Esophagus (tissue), 2 donors: ENCODE data around the gene HS6ST2. TPM values are rescaled to one million over a fixed set of nuclear protein-coding genes. Genes with fewer than 3 reads are reported as not detected.

Source experiments
- H3K27ac ChIP-seq, 2 donors: one replicate each; pipeline ENCODE4 v1.5.1; 2013; ENCODE audit warnings: low read depth in 2 of 2, mild to moderate bottlenecking in 2 of 2, inconsistent platforms in 1 of 2, low read length in 1 of 2, moderate library complexity in 1 of 2
- H3K27me3 ChIP-seq, 2 donors: one replicate each; pipeline ENCODE4 v1.6.1; 2013; ENCODE audit warnings: low read length in 2 of 2, control low read depth in 1 of 2, mild to moderate bottlenecking in 1 of 2; ENCODE audit not compliant: insufficient read depth in 2 of 2, control insufficient read depth in 1 of 2
- H3K36me3 ChIP-seq, 2 donors: one replicate each; pipeline ENCODE4 v1.6.1; 2013; ENCODE audit warnings: low read length in 1 of 2; ENCODE audit not compliant: control insufficient read depth in 2 of 2, insufficient read depth in 2 of 2
- H3K4me1 ChIP-seq, 2 donors: one replicate each; pipeline ENCODE4 v1.6.1; 2013; ENCODE audit warnings: low read length in 1 of 2; ENCODE audit not compliant: control insufficient read depth in 2 of 2, insufficient read depth in 2 of 2
- H3K4me3 ChIP-seq, 2 donors: one replicate each; pipeline ENCODE4 v1.5.1; 2013; ENCODE audit warnings: low read length in 2 of 2, mild to moderate bottlenecking in 2 of 2, low read depth in 1 of 2, moderate library complexity in 1 of 2
- H3K9me3 ChIP-seq, 2 donors: one replicate each; pipeline ENCODE4 v1.6.1; 2013; ENCODE audit warnings: mild to moderate bottlenecking in 2 of 2, low read depth in 1 of 2, low read length in 1 of 2, moderate library complexity in 1 of 2; ENCODE audit not compliant: control insufficient read depth in 2 of 2, insufficient read depth in 1 of 2
- WGBS, 2 donors: extraction: QIAGEN DNeasy Blood & Tissue Kit; methylation state at CpG; one replicate each; pipeline ENCODE4 v1.1.7; 2013; 5-methylcytosine and 5-hydroxymethylcytosine counted together
- polyA plus RNA-seq, 2 donors: library from polyadenylated mRNA; stranded (reverse); fragments of 200-250 nt; gene quantifications; one replicate each; pipeline ENCODE4 v1.2.3, GENCODE V29; 2013
- donor health status: healthy with polysubstance abuse.
- donor health status: Bipolar disorder and iron deficiency.

HS6ST2 gene
- polyA plus RNA-seq, 2 donors = 0.81 to 2.8 TPM

GRCh38 chrX:132836471-132836870, 122.0 kb downstream of the HS6ST2 start:
- peaks cover 0 to 3% of the 10 kb centered on the region in 2 donors for H3K4me1 ChIP-seq
- no peaks in the 10 kb centered on the region for H3K36me3 ChIP-seq
- H3K9me3 ChIP-seq = no peaks in the 10 kb centered on the region
- H3K4me3 ChIP-seq = no peak overlapping the region
- H3K27ac ChIP-seq = no peak overlapping the region
- peaks cover 0 to 2% of the 10 kb centered on the region in 2 donors for H3K27me3 ChIP-seq

- H3K4me3 ChIP-seq = no peak overlapping the region
- H3K27me3 ChIP-seq = peaks cover 0 to 2% of the 10 kb centered on the region in 2 donors
- no peak overlapping the region for H3K27ac ChIP-seq
- peaks cover 0 to 3% of the 10 kb centered on the region in 2 donors for H3K4me1 ChIP-seq
- no peaks in the 10 kb centered on the region for H3K36me3 ChIP-seq
- no peaks in the 10 kb centered on the region for H3K9me3 ChIP-seq
- WGBS, 2 donors = 48 to 53% methylated on average over 1 of the region's 1 CpG
These were observed 123.7 kb downstream of the HS6ST2 start for GRCh38 chrX:132834741-132835140.

- Histone ChIP-seq H3K4me3 (no peak overlapping the region), H3K9me3 (no peaks in the 10 kb centered on the region)
- 81 to 91% methylated on average over 5 of the region's 5 CpGs for WGBS, 2 donors
These were observed 124.3 kb downstream of the HS6ST2 start for GRCh38 chrX:132834109-132834508.

GRCh38 chrX:132833373-132833772, 125.1 kb downstream of the HS6ST2 start:
- no peak overlapping the region for H3K4me3 ChIP-seq
- no peaks in the 10 kb centered on the region for H3K36me3 ChIP-seq
- no peaks in the 10 kb centered on the region for H3K9me3 ChIP-seq
- peaks cover 0 to 2% of the 10 kb centered on the region in 2 donors for H3K27me3 ChIP-seq
- H3K27ac ChIP-seq = no peak overlapping the region
- peaks cover 0 to 3% of the 10 kb centered on the region in 2 donors for H3K4me1 ChIP-seq
- WGBS, 2 donors = 48 to 54% methylated on average over 2 of the region's 2 CpGs

More at GRCh38 chrX:132834109-132834508, 124.3 kb downstream of the HS6ST2 start:
- Histone ChIP-seq H3K27ac (no peak overlapping the region), H3K27me3 (peaks cover 0 to 2% of the 10 kb centered on the region in 2 donors), H3K36me3 (no peaks in the 10 kb centered on the region), H3K4me1 (peaks cover 0 to 3% of the 10 kb centered on the region in 2 donors)

- Histone ChIP-seq H3K27me3 (peaks cover 0 to 2% of the 10 kb centered on the region in 2 donors), H3K4me1 (no peaks in the 10 kb centered on the region), H3K9me3 (no peaks in the 10 kb centered on the region), H3K4me3 (no peak overlapping the region), H3K27ac (no peak overlapping the region), H3K36me3 (no peaks in the 10 kb centered on the region)
- WGBS, 2 donors = 72 to 73% methylated on average over 8 of the region's 8 CpGs
These were observed 127.0 kb downstream of the HS6ST2 start for GRCh38 chrX:132831336-132831973.

- H3K27me3 ChIP-seq = peaks cover 0 to 7% of the 10 kb centered on the region in 2 donors
- no peak overlapping the region for H3K4me3 ChIP-seq
- no peaks in the 10 kb centered on the region for H3K4me1 ChIP-seq
- H3K36me3 ChIP-seq = no peaks in the 10 kb centered on the region
- H3K27ac ChIP-seq = no peak overlapping the region
- no peaks in the 10 kb centered on the region for H3K9me3 ChIP-seq
- 35 to 56% methylated on average over 2 of the region's 2 CpGs for WGBS, 2 donors
These were observed 135.8 kb downstream of the HS6ST2 start for GRCh38 chrX:132822634-132823012.

- no peak overlapping the region for H3K4me3 ChIP-seq
- no peaks in the 10 kb centered on the region for H3K9me3 ChIP-seq
- H3K36me3 ChIP-seq = no peaks in the 10 kb centered on the region
- H3K4me1 ChIP-seq = no peaks in the 10 kb centered on the region
- peaks cover 0 to 9% of the 10 kb centered on the region in 2 donors for H3K27me3 ChIP-seq
- H3K27ac ChIP-seq = no peak overlapping the region
- 74 to 88% methylated on average over 3 of the region's 3 CpGs for WGBS, 2 donors
These were observed 136.3 kb downstream of the HS6ST2 start for GRCh38 chrX:132821974-132822633.

GRCh38 chrX:132820675-132821074, 137.8 kb downstream of the HS6ST2 start:
- Histone ChIP-seq H3K4me3 (no peak overlapping the region), H3K36me3 (no peaks in the 10 kb centered on the region), H3K27ac (no peak overlapping the region), H3K27me3 (peaks cover 0 to 13% of the 10 kb centered on the region in 2 donors), H3K9me3 (no peaks in the 10 kb centered on the region), H3K4me1 (no peaks in the 10 kb centered on the region)
- 67 to 81% methylated on average over 5 of the region's 5 CpGs for WGBS, 2 donors

- Histone ChIP-seq H3K27me3 (peaks cover 0 to 9% of the 10 kb centered on the region in 2 donors), H3K27ac (no peak overlapping the region), H3K36me3 (no peaks in the 10 kb centered on the region), H3K9me3 (no peaks in the 10 kb centered on the region), H3K4me1 (no peaks in the 10 kb centered on the region), H3K4me3 (no peak overlapping the region)
- 59 to 75% methylated on average over 7 of the region's 7 CpGs for WGBS, 2 donors
These were observed 138.6 kb downstream of the HS6ST2 start for GRCh38 chrX:132819711-132820264.
